Endothelial cell (in vitro differentiated cells): ENCODE data around the gene RBP3. TPM values are rescaled to one million over a fixed set of nuclear protein-coding genes. Genes with fewer than 3 reads are reported as not detected.

Experiments
- DNase-seq: peaks from one replicate; pipeline ENCODE4 v3.0.0; 2021; ENCODE audit warnings: low spot score
- H3K27ac Mint-ChIP-seq: one replicate; pipeline ENCODE4 v1.8.0; 2021; ENCODE audit warnings: mixed read lengths, inconsistent platforms; ENCODE audit not compliant: unreplicated experiment
- H3K27me3 Mint-ChIP-seq: one replicate; pipeline ENCODE4 v1.8.0; 2021; ENCODE audit warnings: mild to moderate bottlenecking, moderate library complexity, mixed read lengths, inconsistent platforms; ENCODE audit not compliant: unreplicated experiment
- H3K36me3 Mint-ChIP-seq: one replicate; pipeline ENCODE4 v1.8.0; 2021; ENCODE audit warnings: mild to moderate bottlenecking, low read depth, mixed read lengths, inconsistent platforms; ENCODE audit not compliant: unreplicated experiment
- H3K4me1 Mint-ChIP-seq: one replicate; pipeline ENCODE4 v1.8.0; 2021; ENCODE audit warnings: mild to moderate bottlenecking, mixed read lengths, inconsistent platforms; ENCODE audit not compliant: unreplicated experiment
- H3K4me3 Mint-ChIP-seq: one replicate; pipeline ENCODE4 v1.8.0; 2021; ENCODE audit warnings: mild to moderate bottlenecking, mixed read lengths, inconsistent platforms; ENCODE audit not compliant: unreplicated experiment
- H3K9me3 Mint-ChIP-seq: one replicate; pipeline ENCODE4 v1.8.0; 2021; ENCODE audit warnings: mixed read lengths, inconsistent platforms; ENCODE audit not compliant: unreplicated experiment
- CTCF ChIP-seq: fragments of 200-600 bp; sonication (generic); IDR thresholded peaks from one replicate; pipeline ENCODE4 v1.5.0; 2021; ENCODE audit warnings: antibody characterized with exemption; ENCODE audit not compliant: unreplicated experiment
- total RNA-seq: library from RNA; stranded (reverse); fragmentation: NEBNext Ultra II Directional; extraction: Animal tissue kit (Norgen Biotek cat#: 25700); gene quantifications from one replicate; pipeline ENCODE4 v1.2.1, GENCODE V29; 2021; ENCODE audit not compliant: unreplicated experiment

The RBP3 gene
- total RNA-seq, 1 donor from 2014 or later, result not detected

- Mint-ChIP-seq H3K9me3 (no peaks in the 10 kb centered on the region), H3K4me1 (no peaks in the 10 kb centered on the region), H3K27me3 (peaks cover 2% of the 10 kb centered on the region), H3K27ac (no peak overlapping the region), H3K4me3 (no peak overlapping the region), H3K36me3 (no peaks in the 10 kb centered on the region)
- DNase-seq, result peak; percentile 1
- no peak for TF ChIP-seq CTCF
Measured at GRCh38 chr10:47370015-47370767, 22.0 kb downstream of the RBP3 start.

- Mint-ChIP-seq H3K9me3 (no peaks in the 10 kb centered on the region), H3K27ac (no peak overlapping the region), H3K36me3 (no peaks in the 10 kb centered on the region), H3K4me1 (no peaks in the 10 kb centered on the region), H3K27me3 (peaks cover 3% of the 10 kb centered on the region), H3K4me3 (no peak overlapping the region)
- DNase-seq, result peak; percentile 1
- TF ChIP-seq CTCF, result no peak
Measured at GRCh38 chr10:47370878-47371277, 22.7 kb downstream of the RBP3 start.

GRCh38 chr10:47371629-47372485 lies 23.7 kb downstream of the RBP3 start:
- no peaks in the 10 kb centered on the region for H3K36me3 Mint-ChIP-seq
- H3K4me1 Mint-ChIP-seq, result no peaks in the 10 kb centered on the region
- H3K4me3 Mint-ChIP-seq, result no peak overlapping the region
- H3K27ac Mint-ChIP-seq, result no peak overlapping the region
- TF ChIP-seq CTCF, result no peak
- H3K27me3 Mint-ChIP-seq, result peaks cover 3% of the 10 kb centered on the region
- DNase-seq, result peak; percentile 1
- no peaks in the 10 kb centered on the region for H3K9me3 Mint-ChIP-seq

- Mint-ChIP-seq H3K9me3 (no peaks in the 10 kb centered on the region), H3K4me1 (no peaks in the 10 kb centered on the region), H3K27me3 (peaks cover 3% of the 10 kb centered on the region), H3K36me3 (no peaks in the 10 kb centered on the region), H3K4me3 (no peak overlapping the region), H3K27ac (no peak overlapping the region)
- peak; percentile 2 for DNase-seq
- no peak for TF ChIP-seq CTCF
Measured at GRCh38 chr10:47372726-47373125, 24.6 kb downstream of the RBP3 start.
